Kidney (tissue), 14 donors: Measurements from ENCODE around the gene NGF. TPM values are rescaled to one million over a fixed set of nuclear protein-coding genes. Genes with fewer than 3 reads are reported as not detected.

Experiments
- DNase-seq, 5 donors: peaks; one replicate each; pipeline ENCODE4 v3.0.0-alpha.2; 2013 to 2020
- FAIRE-seq: peaks from 2 replicates; lab custom pipeline; 2012; peaks lifted over from hg19 to GRCh38; lab: Jason Lieb, UNC
- H3K27ac ChIP-seq, 2 donors: one replicate each; pipeline ENCODE4 v1.7.0; 2013; ENCODE audit warnings: low read depth in 2 of 2, low read length in 2 of 2, inconsistent platforms in 1 of 2
- H3K27me3 ChIP-seq: one replicate; pipeline ENCODE4 v1.7.1; 2013; ENCODE audit warnings: low read length, inconsistent platforms; ENCODE audit not compliant: control insufficient read depth, insufficient read depth
- H3K36me3 ChIP-seq, 3 donors: one replicate each; pipeline versions ENCODE4 v1.7.0 to v1.7.1; 2013; ENCODE audit warnings: low read length in 3 of 3, control low read depth in 1 of 3, inconsistent platforms in 1 of 3; ENCODE audit not compliant: insufficient read depth in 3 of 3, control insufficient read depth in 2 of 3
- H3K4me1 ChIP-seq, 3 donors: one replicate each; pipeline versions ENCODE4 v1.7.0 to v1.7.1; 2013; ENCODE audit warnings: low read length in 3 of 3, inconsistent platforms in 1 of 3, low read depth in 1 of 3; ENCODE audit not compliant: control insufficient read depth in 2 of 3, insufficient read depth in 2 of 3
- H3K4me3 ChIP-seq, 3 donors: one replicate each; pipeline versions ENCODE4 v1.7.0 to v1.8.1; 2013; ENCODE audit warnings: low read length in 3 of 3, control low read depth in 1 of 3, inconsistent platforms in 1 of 3
- H3K9ac ChIP-seq, 3 donors: one replicate each; pipeline versions ENCODE4 v1.7.0 to v1.7.1; 2013; ENCODE audit warnings: low read length in 3 of 3, control low read depth in 1 of 3, inconsistent platforms in 1 of 3
- H3K9me3 ChIP-seq, 3 donors: one replicate each; pipeline versions ENCODE4 v1.7.0 to v1.7.1; 2013; ENCODE audit warnings: low read length in 3 of 3, control low read depth in 1 of 3, inconsistent platforms in 1 of 3; ENCODE audit not compliant: control insufficient read depth in 2 of 3, insufficient read depth in 1 of 3
- CTCF ChIP-seq: IDR thresholded peaks from 3 replicates; pipeline ENCODE4 v1.5.1; 2012; ENCODE audit warnings: mild to moderate bottlenecking, moderate library complexity, borderline replicate concordance; ENCODE audit not compliant: insufficient read depth; ENCODE audit errors: extremely low read depth
- intact Hi-C: fragments of 100-400 bp; cut with DNase I; formaldehyde crosslinking; loops from one replicate; pipeline ENCODE4 v1.11.1; 2022
- polyA plus RNA-seq: library from polyadenylated mRNA; stranded (reverse); fragments of 350-450 nt; fragmentation: Illumina TruSeq; extraction: RNeasy Lipid Tissue Mini Kit (QIAGEN cat#74804); gene quantifications from one replicate; pipeline ENCODE4 v1.2.3, GENCODE V29; 2014; ENCODE audit warnings: low read depth, low replicate concordance; ENCODE audit not compliant: insufficient read depth
- total RNA-seq: library from RNA; stranded (reverse); fragmentation: NEBNext Ultra II Directional; extraction: Animal tissue kit (Norgen Biotek cat#: 25700); gene quantifications from one replicate; pipeline ENCODE4 v1.2.1, GENCODE V29; 2021
- donor health status: control.
- donor health status: control.
- donor health status: control.
- donor health status: control.
- donor health status: control.
- donor health status: DM: yes; HTN: yes; CAD: no.
- donor health status: Normal renal cell carcinoma (clear cell type).

Gene NGF
- total and polyA plus RNA-seq, 2 donors from 2014 or later = 1.2 to 6.0 TPM

GRCh38 chr1:115307661-115308060, 30.4 kb downstream of the NGF start:
- H3K4me3 ChIP-seq = no peak overlapping the region
- H3K36me3 ChIP-seq = no peaks in the 10 kb centered on the region
- TF ChIP-seq CTCF = no peak
- no peak overlapping the region for H3K27ac ChIP-seq
- no peaks in the 10 kb centered on the region for H3K4me1 ChIP-seq
- intact Hi-C loops = no loop called here
- no peak for FAIRE-seq
- no peak for DNase-seq
- H3K9ac ChIP-seq = no peak overlapping the region
- no peaks in the 10 kb centered on the region for H3K27me3 ChIP-seq
- H3K9me3 ChIP-seq = no peaks in the 10 kb centered on the region

- no peak for FAIRE-seq
- no peak overlapping the region for H3K27ac ChIP-seq
- H3K36me3 ChIP-seq = no peaks in the 10 kb centered on the region
- no peaks in the 10 kb centered on the region for H3K9me3 ChIP-seq
- intact Hi-C loops = no loop called here
- no peak for TF ChIP-seq CTCF
- H3K4me3 ChIP-seq = no peak overlapping the region
- no peak overlapping the region for H3K9ac ChIP-seq
- H3K27me3 ChIP-seq = no peaks in the 10 kb centered on the region
- H3K4me1 ChIP-seq = no peaks in the 10 kb centered on the region
- no peak for DNase-seq
Measured at GRCh38 chr1:115306146-115306545, 31.9 kb downstream of the NGF start.

GRCh38 chr1:115303364-115303763, 34.7 kb downstream of the NGF start:
- Histone ChIP-seq H3K4me1 (peaks cover 0 to 2% (median 0%) of the 10 kb centered on the region in 3 donors), H3K27me3 (no peaks in the 10 kb centered on the region), H3K36me3 (no peaks in the 10 kb centered on the region), H3K9ac (no peak overlapping the region), H3K27ac (no peak overlapping the region), H3K9me3 (no peaks in the 10 kb centered on the region), H3K4me3 (no peak overlapping the region)
- DNase-seq = no peak
- no peak for TF ChIP-seq CTCF
- intact Hi-C loops = no loop called here
- FAIRE-seq = no peak

- Histone ChIP-seq H3K4me1 (peaks cover 0 to 2% (median 0%) of the 10 kb centered on the region in 3 donors), H3K9me3 (no peaks in the 10 kb centered on the region), H3K27ac (no peak overlapping the region), H3K4me3 (no peak overlapping the region), H3K36me3 (no peaks in the 10 kb centered on the region), H3K9ac (no peak overlapping the region), H3K27me3 (no peaks in the 10 kb centered on the region)
- no peak for TF ChIP-seq CTCF
- no peak for FAIRE-seq
- no peak for DNase-seq
- intact Hi-C loops = no loop called here
Measured at GRCh38 chr1:115302390-115302961, 35.6 kb downstream of the NGF start.
